SU-DHL-6 (cell line): ENCODE measurements around the gene STK32C.

Experiments used
- H2AFZ ChIP-seq: fragments of 200-600 bp; sonication (generic); 2 replicates; pipeline ENCODE4 v1.6.1; 2014; ENCODE audit warnings: low read depth, mild to moderate bottlenecking, moderate library complexity, mixed read lengths, antibody characterized with exemption, low read length; ENCODE audit not compliant: severe bottlenecking
- H3F3A ChIP-seq: fragments of 200-600 bp; shearing (Covaris generic); 2 replicates; pipeline ENCODE4 v1.6.0; 2016; ENCODE audit warnings: antibody characterized with exemption, mild to moderate bottlenecking; ENCODE audit not compliant: insufficient read depth
- H3K27ac ChIP-seq: fragments of 200-600 bp; sonication (generic); 2 replicates; pipeline ENCODE4 v1.5.1; 2016; ENCODE audit warnings: low read depth, mild to moderate bottlenecking, low read length, moderate library complexity, mixed read lengths
- H3K27me3 ChIP-seq: fragments of 200-600 bp; sonication (generic), shearing (Covaris generic); 2 replicates; pipeline ENCODE4 v1.6.0; 2014; ENCODE audit warnings: mild to moderate bottlenecking, low read length
- H3K36me3 ChIP-seq: fragments of 200-600 bp; sonication (generic); 2 replicates; pipeline ENCODE4 v1.6.1; 2014; ENCODE audit warnings: mild to moderate bottlenecking, low read length, mixed read lengths
- H3K4me2 ChIP-seq: fragments of 300-600, 200-600 bp; shearing (Covaris generic), sonication (generic); 2 replicates; pipeline ENCODE4 v1.6.0; 2014; ENCODE audit warnings: low read length, low read depth, mild to moderate bottlenecking; ENCODE audit not compliant: poor library complexity, severe bottlenecking
- H3K4me3 ChIP-seq: fragments of 200-600 bp; sonication (generic); 2 replicates; pipeline ENCODE4 v1.5.1; 2014; ENCODE audit warnings: antibody characterized with exemption, low read length, mild to moderate bottlenecking, mixed read lengths; ENCODE audit not compliant: insufficient read depth, poor library complexity, severe bottlenecking
- H3K79me2 ChIP-seq: fragments of 200-600 bp; sonication (generic); 2 replicates; pipeline ENCODE4 v1.6.1; 2014; ENCODE audit warnings: mild to moderate bottlenecking, low read length, moderate library complexity; ENCODE audit not compliant: insufficient read depth
- H3K9ac ChIP-seq: fragments of 200-600 bp; sonication (generic); 2 replicates; pipeline ENCODE4 v1.7.0; 2014; ENCODE audit warnings: mild to moderate bottlenecking, low read length
- H3K9me2 ChIP-seq: fragments of 200-600 bp; sonication (generic); replicated peaks from 2 replicates; pipeline ENCODE4 v1.6.1; 2014; ENCODE audit warnings: low read length; ENCODE audit not compliant: insufficient read depth
- H3K9me3 ChIP-seq: fragments of 200-600 bp; sonication (generic); 2 replicates; pipeline ENCODE4 v1.6.1; 2014; ENCODE audit warnings: low read length, mixed read lengths; ENCODE audit not compliant: insufficient read depth
- H4K20me1 ChIP-seq: fragments of 200-600 bp; sonication (generic); 2 replicates; pipeline ENCODE4 v1.6.1; 2014; ENCODE audit warnings: low read depth, mild to moderate bottlenecking, antibody characterized with exemption, low read length, moderate library complexity, mixed read lengths
- CTCF ChIP-seq: fragments of 200-600 bp; sonication (generic); IDR thresholded peaks from one replicate; pipeline ENCODE4 v1.5.1; 2017; ENCODE audit warnings: antibody characterized with exemption, mild to moderate bottlenecking, low read length, moderate library complexity; ENCODE audit not compliant: insufficient read depth, poor library complexity, severe bottlenecking
- EZH2phosphoT487 ChIP-seq: fragments of 200-600 bp; sonication (generic), shearing (Covaris generic); conservative IDR thresholded peaks from 2 replicates; pipeline ENCODE4 v1.6.1; 2018; ENCODE audit warnings: mild to moderate bottlenecking, antibody characterized with exemption, low read length, moderate library complexity, mixed read lengths

Gene STK32C

GRCh38 chr10:132276706-132277105 lies 31.0 kb downstream of the STK32C start:
- H3F3A ChIP-seq = no peaks in the 10 kb centered on the region
- H3K9me2 ChIP-seq = no peaks in the 10 kb centered on the region
- no peaks in the 10 kb centered on the region for H4K20me1 ChIP-seq
- H2AFZ ChIP-seq = no peak overlapping the region
- no peaks in the 10 kb centered on the region for H3K9me3 ChIP-seq
- TF ChIP-seq CTCF (no peak), EZH2phosphoT487 (no peak)
- no peaks in the 10 kb centered on the region for H3K27me3 ChIP-seq
- H3K4me3 ChIP-seq = no peak overlapping the region
- H3K9ac ChIP-seq = no peak overlapping the region
- H3K79me2 ChIP-seq = no peaks in the 10 kb centered on the region
- H3K36me3 ChIP-seq = no peaks in the 10 kb centered on the region
- H3K27ac ChIP-seq = no peak overlapping the region
- no peak overlapping the region for H3K4me2 ChIP-seq

- Histone ChIP-seq H3K9me2 (no peaks in the 10 kb centered on the region), H3K9me3 (no peaks in the 10 kb centered on the region), H3K4me2 (no peak overlapping the region), H3K27me3 (no peaks in the 10 kb centered on the region), H3F3A (no peaks in the 10 kb centered on the region), H3K36me3 (no peaks in the 10 kb centered on the region), H3K9ac (no peak overlapping the region), H3K79me2 (no peaks in the 10 kb centered on the region), H3K27ac (no peak overlapping the region), H2AFZ (no peak overlapping the region), H4K20me1 (no peaks in the 10 kb centered on the region), H3K4me3 (no peak overlapping the region)
- TF ChIP-seq EZH2phosphoT487 = no peak
- no peak for TF ChIP-seq CTCF
Observed at GRCh38 chr10:132276179-132276675, 31.5 kb downstream of the STK32C start.

GRCh38 chr10:132275426-132276178 lies 32.1 kb downstream of the STK32C start:
- TF ChIP-seq EZH2phosphoT487 (no peak), CTCF (no peak)
- H2AFZ ChIP-seq = no peak overlapping the region
- H3F3A ChIP-seq = no peaks in the 10 kb centered on the region
- no peaks in the 10 kb centered on the region for H4K20me1 ChIP-seq
- no peak overlapping the region for H3K4me2 ChIP-seq
- H3K9ac ChIP-seq = no peak overlapping the region
- H3K27me3 ChIP-seq = no peaks in the 10 kb centered on the region
- no peak overlapping the region for H3K4me3 ChIP-seq
- no peaks in the 10 kb centered on the region for H3K36me3 ChIP-seq
- no peak overlapping the region for H3K27ac ChIP-seq
- no peaks in the 10 kb centered on the region for H3K9me3 ChIP-seq
- H3K9me2 ChIP-seq = no peaks in the 10 kb centered on the region
- no peaks in the 10 kb centered on the region for H3K79me2 ChIP-seq
